Peyer's patch (tissue), 4 donors: ENCODE measurements around the gene FAR2. TPM values are rescaled to one million over a fixed set of nuclear protein-coding genes. Genes with fewer than 3 reads are reported as not detected.

ENCODE experiments used
- DNase-seq, 3 donors: peaks; one replicate each; pipeline ENCODE4 v3.0.0-alpha.2; 2017 to 2019
- H3K27ac ChIP-seq, 4 donors: fragments of 200-600 bp; sonication (generic); one replicate each; pipeline ENCODE4 v1.5.1; 2016 to 2019
- H3K27me3 ChIP-seq, 2 donors: fragments of 200-600 bp; sonication (generic); one replicate each; pipeline ENCODE4 v1.5.1; 2019
- H3K36me3 ChIP-seq, 3 donors: fragments of 200-600 bp; sonication (generic); one replicate each; pipeline ENCODE4 v1.5.1; 2016 to 2019
- H3K4me1 ChIP-seq, 4 donors: fragments of 200-600 bp; sonication (generic); one replicate each; pipeline ENCODE4 v1.5.1; 2016 to 2019
- H3K4me3 ChIP-seq, 4 donors: fragments of 200-600 bp; sonication (generic); 1 replicate in 3 of 4; 2 replicates in 1 of 4; pipeline ENCODE4 v1.5.1; 2016 to 2019; ENCODE audit warnings: mild to moderate bottlenecking in 1 of 4
- H3K9me3 ChIP-seq, 4 donors: fragments of 200-600 bp; sonication (generic); one replicate each; pipeline ENCODE4 v1.5.1; 2016 to 2019; ENCODE audit warnings: mild to moderate bottlenecking in 1 of 4
- CTCF ChIP-seq, 6 experiments: fragments of 450-650 bp in 4 of 6; fragments of 200-600 bp in 2 of 6; sonication (generic) in 1 of 6; IDR thresholded peaks; one replicate each; pipeline ENCODE4 v1.5.1; 2017 to 2019; ENCODE audit warnings: antibody characterized with exemption in 6 of 6, mild to moderate bottlenecking in 3 of 6, moderate library complexity in 1 of 6
- POLR2A ChIP-seq, 2 donors: fragments of 450-650 bp; IDR thresholded peaks; one replicate each; pipeline ENCODE4 v1.5.1; 2017; ENCODE audit warnings: antibody characterized with exemption in 2 of 2, mild to moderate bottlenecking in 2 of 2, moderate library complexity in 2 of 2
- total RNA-seq, 4 donors: library from RNA; depleted of rRNA; stranded (reverse); fragments of >200 nt; gene quantifications; one replicate each; pipeline ENCODE4 v1.1.0, GENCODE V29; 2016

FAR2 gene
- total RNA-seq, 4 donors from 2014 or later, result 31.0 to 52.8 (median 40.1) TPM

GRCh38 chr12:29212682-29213403, 63.8 kb downstream of the FAR2 start:
- H3K9me3 ChIP-seq, result no peaks in the 10 kb centered on the region
- H3K4me3 ChIP-seq, result no peak overlapping the region
- no peaks in the 10 kb centered on the region for H3K27me3 ChIP-seq
- H3K4me1 ChIP-seq, result peaks cover 0 to 37% (median 0%) of the 10 kb centered on the region in 4 donors
- peak overlapping the region in 3 of 4 donors; percentile 10 to 74 (median 48) for H3K27ac ChIP-seq
- no peak for TF ChIP-seq CTCF (IDR thresholded peaks at IDR 0.05)
- no peak for TF ChIP-seq POLR2A (IDR thresholded peaks at IDR 0.05)
- DNase-seq, result no peak
- H3K36me3 ChIP-seq, result no peaks in the 10 kb centered on the region

- no peak for DNase-seq
Measured at GRCh38 chr12:29216266-29216665, 67.2 kb downstream of the FAR2 start.

GRCh38 chr12:29216797-29217575, 67.9 kb downstream of the FAR2 start:
- TF ChIP-seq CTCF (IDR thresholded peaks at IDR 0.05) (no peak), POLR2A (IDR thresholded peaks at IDR 0.05) (no peak)
- Histone ChIP-seq H3K4me3 (no peak overlapping the region), H3K4me1 (peaks cover 0 to 17% (median 0%) of the 10 kb centered on the region in 4 donors), H3K36me3 (no peaks in the 10 kb centered on the region), H3K27me3 (no peaks in the 10 kb centered on the region), H3K9me3 (no peaks in the 10 kb centered on the region), H3K27ac (no peak overlapping the region)
- DNase-seq, result no peak

More at GRCh38 chr12:29216266-29216665, 67.2 kb downstream of the FAR2 start:
- TF ChIP-seq CTCF (IDR thresholded peaks at IDR 0.05) (no peak), POLR2A (IDR thresholded peaks at IDR 0.05) (no peak)
- H3K4me1 ChIP-seq, result peaks cover 0 to 19% (median 0%) of the 10 kb centered on the region in 4 donors
- no peaks in the 10 kb centered on the region for H3K36me3 ChIP-seq
- H3K27ac ChIP-seq, result no peak overlapping the region
- H3K9me3 ChIP-seq, result no peaks in the 10 kb centered on the region
- no peaks in the 10 kb centered on the region for H3K27me3 ChIP-seq
- H3K4me3 ChIP-seq, result no peak overlapping the region

- TF ChIP-seq POLR2A (IDR thresholded peaks at IDR 0.05) (no peak), CTCF (IDR thresholded peaks at IDR 0.05) (no peak)
- H3K9me3 ChIP-seq, result no peaks in the 10 kb centered on the region
- no peak overlapping the region for H3K4me3 ChIP-seq
- H3K27me3 ChIP-seq, result no peaks in the 10 kb centered on the region
- H3K4me1 ChIP-seq, result peaks cover 0 to 3% (median 0%) of the 10 kb centered on the region in 4 donors
- H3K27ac ChIP-seq, result no peak overlapping the region
- no peak for DNase-seq
- no peaks in the 10 kb centered on the region for H3K36me3 ChIP-seq
Measured at GRCh38 chr12:29220632-29221336, 71.7 kb downstream of the FAR2 start.

GRCh38 chr12:29222200-29222599, 73.1 kb downstream of the FAR2 start:
- H3K4me3 ChIP-seq, result no peak overlapping the region
- TF ChIP-seq POLR2A (IDR thresholded peaks at IDR 0.05) (no peak), CTCF (IDR thresholded peaks at IDR 0.05) (no peak)
- peaks cover 0 to 2% (median 0%) of the 10 kb centered on the region in 4 donors for H3K4me1 ChIP-seq
- H3K9me3 ChIP-seq, result no peaks in the 10 kb centered on the region
- no peak for DNase-seq
- no peaks in the 10 kb centered on the region for H3K27me3 ChIP-seq
- no peaks in the 10 kb centered on the region for H3K36me3 ChIP-seq
- H3K27ac ChIP-seq, result no peak overlapping the region
